Measurements from ENCODE around the gene PLXNA1. TPM values are rescaled to one million over a fixed set of nuclear protein-coding genes. Genes with fewer than 3 reads are reported as not detected.

The PLXNA1 gene
- total RNA-seq, 2 donors from 2014 or later: 18.6 to 20.4 TPM

DNA sequence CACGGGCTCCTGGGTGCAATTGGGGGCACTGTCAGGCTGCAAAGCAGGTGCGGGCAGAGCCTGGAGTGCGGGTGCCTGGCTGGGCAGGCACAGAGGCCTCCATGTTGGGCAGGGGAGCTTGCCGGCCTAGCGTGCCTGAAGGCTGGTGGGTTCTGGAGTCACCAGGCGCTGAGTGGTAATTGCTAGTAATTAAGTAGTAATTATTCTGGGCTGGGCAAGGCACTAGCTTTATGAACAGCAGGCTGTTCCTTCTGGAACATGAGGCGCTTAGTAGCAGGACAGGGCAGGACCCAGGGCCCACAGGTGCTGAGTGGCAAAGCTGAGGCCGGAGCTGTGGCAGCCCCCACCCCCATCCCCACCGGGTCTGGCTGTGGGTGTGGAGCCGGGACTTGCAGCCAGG is 25.3 kb downstream of the PLXNA1 start:
- DNase-seq: no peak
- intact Hi-C loops (cut with DNase I): no loop called here
- no peak for ATAC-seq

DNA sequence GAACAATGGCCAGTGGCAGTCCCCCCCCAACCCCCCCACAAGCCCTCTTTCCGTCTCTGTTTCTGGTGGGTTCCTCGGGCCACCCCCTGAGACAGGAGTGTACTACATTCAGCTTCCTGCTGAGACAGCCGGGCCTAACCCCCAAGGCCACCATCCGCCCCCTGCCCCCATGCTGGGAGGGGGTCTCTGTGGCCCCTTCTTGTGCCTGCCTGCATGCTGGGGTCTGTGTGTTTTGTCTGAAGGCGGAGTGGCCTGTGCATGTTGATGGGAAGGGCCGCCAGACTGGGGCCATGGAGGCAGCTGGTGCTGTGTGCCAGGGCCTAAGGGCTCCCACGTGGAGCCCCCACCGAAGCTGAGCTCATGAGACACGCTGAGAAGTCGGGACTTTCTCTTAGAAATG is 26.6 kb downstream of the PLXNA1 start:
- DNase-seq (no peak), ATAC-seq (no peak)
- intact Hi-C loops (cut with DNase I): no loop called here

- DNase-seq: peak; percentile 54
- peak; percentile 10 to 67 for ATAC-seq
- intact Hi-C loops (cut with DNase I): loop anchor here in 1 of 2 donors (10.0 kb wide), 2 partner anchors 173 to 443 kb away; no protein-coding TSS in a partner anchor
Observed at GRCh38 chr3:127011270-127011992, 28.5 kb downstream of the PLXNA1 start.

GRCh38 chr3:127012091-127012490 is 29.2 kb downstream of the PLXNA1 start:
- no peak for ATAC-seq
- no peak for DNase-seq
- intact Hi-C loops (cut with DNase I): loop anchor here in 1 of 2 donors (10.0 kb wide), 2 partner anchors 173 to 443 kb away; no protein-coding TSS in a partner anchor

DNA sequence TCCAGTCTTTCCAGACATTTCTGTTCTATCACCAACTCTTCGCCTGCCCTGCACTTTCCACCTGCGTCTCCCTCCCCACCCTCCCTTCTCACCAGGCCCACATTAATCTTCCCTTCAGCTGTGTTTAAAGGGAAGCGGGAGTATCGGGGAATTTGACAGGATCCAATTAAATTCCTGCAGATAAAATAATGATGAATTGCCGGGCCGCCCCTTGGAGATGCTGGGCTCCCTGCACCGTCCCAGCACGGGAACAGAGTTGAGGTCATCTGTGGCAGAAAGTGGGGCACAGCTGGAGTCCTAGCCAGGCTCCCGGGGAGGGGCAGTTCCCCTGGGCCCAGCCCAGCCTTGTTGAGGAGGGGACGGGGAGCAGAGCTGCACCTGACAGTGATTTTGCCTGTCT is 30.3 kb downstream of the PLXNA1 start:
- ATAC-seq (no peak), DNase-seq (no peak)
- intact Hi-C loops (cut with DNase I): loop anchor here in 1 of 2 donors (10.0 kb wide), 2 partner anchors 172 to 442 kb away; no protein-coding TSS in a partner anchor

DNA sequence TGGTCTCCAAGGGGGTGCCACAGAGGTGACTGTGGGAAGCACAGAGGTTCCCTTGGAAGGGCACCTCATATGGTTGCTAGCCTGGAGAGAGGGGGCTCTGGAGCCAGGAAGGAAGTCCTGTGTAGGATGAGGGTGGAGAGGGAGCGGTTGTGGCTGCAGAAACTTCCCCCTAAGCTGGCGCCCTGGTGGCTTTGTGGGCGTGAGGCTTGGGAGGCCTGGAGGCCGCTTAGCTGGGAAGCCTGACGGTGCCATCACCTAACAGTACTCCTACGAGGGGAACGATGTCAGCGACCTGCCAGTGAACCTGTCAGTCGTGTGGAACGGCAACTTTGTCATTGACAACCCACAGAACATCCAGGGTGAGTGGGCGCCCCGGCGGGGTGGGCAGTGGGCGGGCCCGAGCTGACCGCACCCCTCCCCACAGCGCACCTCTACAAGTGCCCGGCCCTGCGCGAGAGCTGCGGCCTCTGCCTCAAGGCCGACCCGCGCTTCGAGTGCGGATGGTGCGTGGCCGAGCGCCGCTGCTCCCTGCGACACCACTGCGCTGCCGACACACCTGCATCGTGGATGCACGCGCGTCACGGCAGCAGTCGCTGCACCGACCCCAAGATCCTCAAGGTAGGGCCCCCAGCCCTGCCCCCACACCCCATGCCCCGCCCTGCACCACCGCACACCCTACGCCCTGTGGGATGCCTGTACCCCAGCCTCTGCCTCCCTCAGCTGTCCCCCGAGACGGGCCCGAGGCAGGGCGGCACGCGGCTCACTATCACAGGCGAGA is 31.0 kb downstream of the PLXNA1 start:
- DNase-seq: no peak
- intact Hi-C loops (cut with DNase I): loop anchor here in 1 of 2 donors (10.0 kb wide), 2 partner anchors 171 to 441 kb away; no protein-coding TSS in a partner anchor
- ATAC-seq: no peak

GRCh38 chr3:127014536-127015281 is 31.8 kb downstream of the PLXNA1 start:
- DNase-seq: no peak
- ATAC-seq: no peak
- intact Hi-C loops (cut with DNase I): loop anchor here in 1 of 2 donors (10.0 kb wide), 2 partner anchors 170 to 440 kb away; no protein-coding TSS in a partner anchor

- no peak for DNase-seq
- intact Hi-C loops (cut with DNase I): loop anchor here in 1 of 2 donors (10.0 kb wide), 2 partner anchors 169 to 439 kb away; no protein-coding TSS in a partner anchor
- no peak for ATAC-seq
Observed at GRCh38 chr3:127015282-127016042, 32.5 kb downstream of the PLXNA1 start.

DNA sequence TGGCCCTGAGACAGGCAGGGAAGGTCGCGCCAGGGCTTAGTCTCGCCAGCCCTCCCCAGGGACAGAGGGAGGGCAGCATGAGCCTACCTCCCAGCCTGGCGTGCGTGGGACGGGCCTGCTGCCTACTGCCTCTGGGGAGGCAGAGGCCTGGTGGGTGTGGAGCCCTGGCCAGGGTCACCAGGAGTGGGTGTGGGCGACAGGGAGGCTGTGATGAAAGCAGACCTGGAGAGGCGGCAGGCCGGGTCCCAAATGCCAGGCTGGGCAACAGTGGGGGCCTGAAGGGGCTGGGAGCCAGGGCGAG is 33.1 kb downstream of the PLXNA1 start:
- DNase-seq: no peak
- intact Hi-C loops (cut with DNase I): loop anchor here in 1 of 2 donors (10.0 kb wide), 2 partner anchors 169 to 439 kb away; no protein-coding TSS in a partner anchor
- ATAC-seq: peak in 1 of 2 donors; percentile 33

DNA sequence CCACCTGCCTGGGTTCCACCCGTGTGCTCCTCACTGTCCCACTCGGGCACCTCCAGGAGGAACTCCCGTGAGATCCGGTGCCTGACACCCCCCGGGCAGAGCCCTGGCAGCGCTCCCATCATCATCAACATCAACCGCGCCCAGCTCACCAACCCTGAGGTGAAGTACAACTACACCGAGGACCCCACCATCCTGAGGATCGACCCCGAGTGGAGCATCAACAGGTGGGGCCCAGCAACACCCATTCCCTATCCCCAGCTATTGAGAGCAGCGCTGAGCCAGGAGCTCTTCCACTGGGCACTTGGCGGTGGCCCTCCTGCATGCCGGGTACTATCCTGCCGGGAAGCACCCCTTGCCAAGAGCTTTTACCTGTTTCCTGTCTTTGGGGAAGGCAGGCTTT is 33.5 kb downstream of the PLXNA1 start:
- intact Hi-C loops (cut with DNase I): loop anchor here in 1 of 2 donors (10.0 kb wide), 2 partner anchors 168 to 438 kb away; no protein-coding TSS in a partner anchor
- ATAC-seq (no peak), DNase-seq (no peak)

GRCh38 chr3:127017229-127017628 is 34.3 kb downstream of the PLXNA1 start:
- intact Hi-C loops (cut with DNase I): loop anchor here in 1 of 2 donors (10.0 kb wide), 2 partner anchors 168 to 438 kb away; no protein-coding TSS in a partner anchor
- ATAC-seq: no peak
- no peak for DNase-seq

- ATAC-seq (no peak), DNase-seq (no peak)
- intact Hi-C loops (cut with DNase I): loop anchor here in 1 of 2 donors (10.0 kb wide), 2 partner anchors 167 to 437 kb away; no protein-coding TSS in a partner anchor
Observed at GRCh38 chr3:127017781-127018180, 34.9 kb downstream of the PLXNA1 start.

DNA sequence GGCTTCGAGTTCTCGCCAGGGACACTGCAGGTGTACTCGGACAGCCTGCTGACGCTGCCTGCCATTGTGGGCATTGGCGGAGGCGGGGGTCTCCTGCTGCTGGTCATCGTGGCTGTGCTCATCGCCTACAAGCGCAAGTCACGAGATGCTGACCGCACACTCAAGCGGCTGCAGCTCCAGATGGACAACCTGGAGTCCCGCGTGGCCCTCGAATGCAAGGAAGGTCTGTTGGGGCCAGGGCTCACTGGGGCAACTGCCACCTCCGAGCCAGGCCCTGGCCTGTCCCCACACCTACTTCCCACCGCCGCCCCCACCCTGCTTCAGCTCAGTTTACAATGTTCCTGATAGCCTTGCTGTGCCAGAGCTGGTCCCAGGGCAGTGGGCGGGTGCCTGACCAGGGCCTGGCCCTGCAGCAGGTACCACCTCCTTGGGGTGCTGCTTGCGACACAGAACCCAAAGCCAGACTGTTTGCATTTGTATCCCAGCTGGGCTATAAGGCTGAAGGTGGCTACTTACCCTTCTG is 35.5 kb downstream of the PLXNA1 start:
- DNase-seq: no peak
- ATAC-seq: no peak
- intact Hi-C loops (cut with DNase I): loop anchor here in 1 of 2 donors (10.0 kb wide), 2 partner anchors 166 to 436 kb away; no protein-coding TSS in a partner anchor

- intact Hi-C loops (cut with DNase I): loop anchor here in 1 of 2 donors (10.0 kb wide), 2 partner anchors 165 to 435 kb away; no protein-coding TSS in a partner anchor
- DNase-seq: no peak
- no peak for ATAC-seq
Observed at GRCh38 chr3:127019449-127019848, 36.5 kb downstream of the PLXNA1 start.

DNA sequence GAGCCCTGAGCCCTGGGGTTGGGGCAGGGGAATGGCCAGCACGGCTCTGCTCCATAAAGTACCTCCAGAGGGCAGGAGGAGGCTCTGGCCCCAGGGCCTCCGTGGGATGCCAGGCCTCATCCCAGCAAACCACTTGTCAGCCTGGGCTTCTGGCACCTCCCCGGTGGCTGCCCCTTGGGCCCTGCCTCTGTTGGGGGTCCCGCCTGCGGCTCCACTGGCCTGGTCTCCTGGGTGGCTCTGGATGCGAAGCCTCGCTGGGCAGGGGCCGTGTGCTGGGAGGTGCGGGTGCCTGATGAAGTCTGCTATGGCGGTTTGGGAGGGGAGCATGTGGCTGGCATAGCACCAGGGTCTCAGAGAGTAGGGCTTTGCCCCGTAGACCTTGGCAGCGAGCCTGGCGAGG is 37.6 kb downstream of the PLXNA1 start:
- ATAC-seq: no peak
- intact Hi-C loops (cut with DNase I): no loop called here
- no peak for DNase-seq

DNA sequence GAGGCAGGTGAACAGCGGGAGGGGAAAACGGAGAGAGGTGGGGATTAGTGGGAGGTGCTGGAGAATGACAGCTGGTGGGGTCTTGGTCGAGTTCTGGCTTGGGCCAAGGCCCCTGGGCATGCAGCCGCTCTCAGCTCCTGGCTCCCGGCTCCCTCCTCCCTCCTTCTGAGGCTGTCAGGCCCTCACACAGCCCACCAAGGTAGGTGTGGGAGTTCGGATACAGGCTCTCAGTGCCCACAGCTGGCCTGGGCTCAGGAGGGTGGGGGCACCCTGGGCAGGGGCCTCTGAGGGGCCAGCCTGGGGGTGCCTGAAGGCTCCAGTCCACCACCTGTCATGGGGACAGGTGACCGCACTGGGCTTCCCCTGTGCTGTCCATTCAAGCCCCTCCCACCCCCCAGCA is 39.9 kb downstream of the PLXNA1 start:
- ATAC-seq (no peak), DNase-seq (no peak)
- intact Hi-C loops (cut with DNase I): no loop called here

DNA sequence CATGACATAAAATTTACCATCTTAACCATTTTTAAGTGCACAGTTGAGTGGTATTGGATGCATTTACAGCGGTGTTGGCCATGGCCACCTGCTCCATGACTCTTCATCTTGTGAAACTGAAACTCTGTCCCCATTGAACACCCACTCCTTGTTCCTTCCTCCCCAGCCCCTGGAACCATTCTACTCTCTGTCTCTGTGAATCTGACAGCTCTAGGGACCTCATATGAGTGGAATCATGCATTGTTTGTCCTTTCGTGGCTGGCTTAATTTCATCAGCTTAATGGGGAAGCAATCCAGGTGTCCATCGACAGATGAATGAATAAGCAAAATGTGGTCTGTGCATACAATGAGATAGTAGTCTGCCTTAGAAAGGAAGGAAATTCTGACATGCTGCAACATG is 42.5 kb downstream of the PLXNA1 start:
- intact Hi-C loops (cut with DNase I): no loop called here
- no peak for ATAC-seq
- DNase-seq: no peak

DNA sequence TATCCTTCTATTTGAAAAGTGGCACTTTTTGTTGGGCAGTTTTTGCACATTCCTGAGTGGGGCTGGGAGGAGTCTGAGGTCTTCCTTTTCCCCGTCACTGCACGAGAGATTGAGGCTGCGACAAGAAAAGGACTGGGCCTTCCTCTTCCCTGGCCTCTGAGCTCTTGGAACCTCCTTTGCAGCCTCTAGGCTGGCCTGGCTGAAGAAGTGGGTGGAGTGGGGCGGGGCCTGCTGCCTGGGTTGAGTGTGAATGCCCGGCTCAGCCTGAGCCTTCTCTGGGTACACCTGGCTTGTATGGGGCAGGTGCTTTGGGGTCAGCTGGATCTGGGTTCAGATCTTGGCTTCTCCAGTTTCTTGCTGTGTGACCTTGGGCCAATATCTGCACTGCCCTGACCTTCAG is 43.1 kb downstream of the PLXNA1 start:
- DNase-seq (no peak), ATAC-seq (no peak)
- intact Hi-C loops (cut with DNase I): no loop called here

Measured in left cardiac atrium (tissue), 4 donors.